Fibroblast of villous mesenchyme (primary cell): ENCODE results near the gene RTP1. TPM values are rescaled to one million over a fixed set of nuclear protein-coding genes. Genes with fewer than 3 reads are reported as not detected.
A peak's percentile ranks its signal among the peaks of the same experiment; 100 is the strongest.

Experiments
- DNase-seq: peaks from one replicate; pipeline ENCODE4 v3.0.0-alpha.2; 2010; ENCODE audit warnings: low read depth
- H3K4me3 ChIP-seq: 2 replicates; pipeline ENCODE4 v1.5.1; 2011; ENCODE audit warnings: low read depth, mild to moderate bottlenecking, low read length
- total RNA-seq: library from RNA; depleted of rRNA; stranded (reverse); fragments of >200 nt; gene quantifications from 2 replicates; pipeline ENCODE4 v1.2.3, GENCODE V29; 2012
- TF ChIP-seq, protein P1 (sequence below): IDR thresholded peaks from 2 replicates; pipeline ENCODE4 v1.5.1; 2012; ENCODE audit warnings: low read depth, mild to moderate bottlenecking, low read length; ENCODE audit not compliant: insufficient read depth

RTP1 gene
- total RNA-seq, 1 donor, result not detected

DNA sequence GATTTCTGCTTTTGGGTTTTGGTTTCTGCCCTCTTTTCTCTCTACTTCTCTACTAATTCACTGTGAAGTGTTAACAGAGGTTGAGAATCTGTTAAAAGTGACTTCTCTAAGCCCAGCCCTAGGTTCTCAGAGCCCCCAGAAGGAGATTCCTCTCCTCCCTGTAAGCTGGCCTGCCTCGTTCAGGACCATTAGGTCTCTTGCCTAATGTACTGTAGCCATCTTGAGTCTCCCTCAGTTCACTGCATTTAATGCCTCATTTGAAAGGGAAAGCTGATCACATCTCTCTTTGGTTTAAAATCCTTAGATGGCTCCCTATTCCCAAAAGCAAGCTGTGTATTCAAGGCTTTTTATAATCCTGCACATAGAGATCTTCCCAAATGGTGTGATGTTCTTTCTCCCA, 16.3 kb downstream of the RTP1 start:
- H3K4me3 ChIP-seq, result no peak overlapping the region
- TF ChIP-seq, protein P1, sequence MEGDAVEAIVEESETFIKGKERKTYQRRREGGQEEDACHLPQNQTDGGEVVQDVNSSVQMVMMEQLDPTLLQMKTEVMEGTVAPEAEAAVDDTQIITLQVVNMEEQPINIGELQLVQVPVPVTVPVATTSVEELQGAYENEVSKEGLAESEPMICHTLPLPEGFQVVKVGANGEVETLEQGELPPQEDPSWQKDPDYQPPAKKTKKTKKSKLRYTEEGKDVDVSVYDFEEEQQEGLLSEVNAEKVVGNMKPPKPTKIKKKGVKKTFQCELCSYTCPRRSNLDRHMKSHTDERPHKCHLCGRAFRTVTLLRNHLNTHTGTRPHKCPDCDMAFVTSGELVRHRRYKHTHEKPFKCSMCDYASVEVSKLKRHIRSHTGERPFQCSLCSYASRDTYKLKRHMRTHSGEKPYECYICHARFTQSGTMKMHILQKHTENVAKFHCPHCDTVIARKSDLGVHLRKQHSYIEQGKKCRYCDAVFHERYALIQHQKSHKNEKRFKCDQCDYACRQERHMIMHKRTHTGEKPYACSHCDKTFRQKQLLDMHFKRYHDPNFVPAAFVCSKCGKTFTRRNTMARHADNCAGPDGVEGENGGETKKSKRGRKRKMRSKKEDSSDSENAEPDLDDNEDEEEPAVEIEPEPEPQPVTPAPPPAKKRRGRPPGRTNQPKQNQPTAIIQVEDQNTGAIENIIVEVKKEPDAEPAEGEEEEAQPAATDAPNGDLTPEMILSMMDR, result no peak
- DNase-seq, result no peak

DNA sequence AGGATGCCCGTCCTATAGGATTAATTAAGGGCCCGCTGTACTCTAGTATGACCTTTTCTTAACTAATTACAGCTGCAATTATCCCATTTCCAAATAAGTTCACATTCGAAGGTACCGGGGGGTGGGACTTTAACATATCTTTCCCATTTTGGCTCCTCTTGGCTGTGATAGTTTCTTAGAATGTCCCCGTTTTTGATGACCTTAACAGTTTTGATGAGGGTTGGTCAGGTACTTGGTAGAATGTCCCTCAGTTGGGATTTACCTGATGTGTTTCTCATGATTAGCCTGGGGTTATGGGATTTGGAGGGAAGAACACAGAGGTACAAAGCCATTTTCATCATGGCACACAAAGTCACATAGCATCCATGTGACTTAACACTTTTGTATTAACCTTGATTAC, 18.2 kb downstream of the RTP1 start:
- no peak overlapping the region for H3K4me3 ChIP-seq
- DNase-seq, result no peak
- TF ChIP-seq, protein P1, result no peak

DNA sequence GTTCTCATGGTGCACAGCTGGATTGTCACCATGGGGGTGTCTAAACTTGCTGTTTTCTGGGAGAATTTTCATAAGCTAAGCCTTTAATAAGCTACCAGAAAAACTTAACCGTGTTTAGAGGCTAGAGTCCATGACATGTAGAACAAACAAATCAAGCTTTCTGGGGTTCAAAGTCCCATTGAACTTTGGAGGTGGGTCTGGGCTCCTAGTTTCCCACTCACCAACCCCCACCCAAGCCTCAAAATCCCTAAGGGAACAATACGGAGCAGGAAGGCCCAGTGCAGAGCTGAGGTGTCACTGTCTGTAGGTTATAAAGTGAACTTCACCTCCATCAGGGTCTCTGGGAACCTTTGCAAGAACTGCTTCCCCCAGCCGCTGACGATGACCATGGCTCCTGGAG, 25.5 kb downstream of the RTP1 start:
- H3K4me3 ChIP-seq, result no peak overlapping the region
- DNase-seq, result no peak
- TF ChIP-seq, protein P1, result no peak

DNA sequence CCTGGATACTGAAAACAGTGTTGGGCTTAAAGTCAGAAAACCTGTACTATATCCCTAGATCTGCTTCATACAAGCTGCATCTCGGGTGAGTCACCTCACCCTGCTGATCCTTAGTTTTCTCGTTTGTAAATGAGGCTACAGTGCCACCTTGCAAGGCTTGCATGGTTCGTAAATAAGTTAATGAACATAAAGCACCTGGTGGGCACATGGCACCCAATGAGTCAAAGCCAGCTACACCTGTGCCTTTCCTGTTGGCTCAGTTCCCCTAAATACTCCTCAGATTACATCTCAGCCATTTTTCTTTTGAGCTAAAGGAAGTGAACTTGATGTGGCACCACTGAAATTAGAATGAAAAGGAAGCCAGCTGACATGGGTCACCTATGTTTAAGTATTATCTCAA, 26.5 kb downstream of the RTP1 start:
- peak; percentile 14 for DNase-seq
- no peak overlapping the region for H3K4me3 ChIP-seq
- TF ChIP-seq, protein P1, result no peak

DNA sequence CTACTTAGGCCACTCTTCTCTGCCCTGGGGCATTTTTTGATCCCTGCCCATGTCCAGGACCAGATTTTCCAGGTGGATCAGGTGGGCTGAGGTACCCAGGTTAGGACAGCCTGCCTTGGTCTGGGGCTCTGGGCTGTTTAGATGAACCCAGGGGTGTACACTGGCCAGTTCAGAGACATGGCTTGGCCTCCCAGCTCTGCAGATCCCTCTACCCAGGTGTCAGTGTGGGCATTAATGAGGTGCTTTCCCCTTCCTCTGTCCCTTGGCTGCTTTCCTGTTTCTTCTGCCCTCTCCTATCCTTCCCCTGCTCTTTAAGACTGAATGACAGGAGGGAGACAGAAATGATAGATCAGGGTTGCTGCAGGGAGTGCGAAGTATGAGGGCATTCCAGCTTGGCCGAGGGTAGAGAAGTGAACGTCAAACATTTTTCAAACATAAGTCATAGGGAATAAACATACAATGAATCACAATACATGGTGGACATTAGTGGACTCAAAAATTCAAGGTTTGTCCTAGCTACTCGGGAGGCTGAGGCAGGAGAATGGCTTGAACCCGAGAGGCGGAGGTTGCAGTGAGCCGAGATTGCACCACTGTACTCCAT, 30.5 kb downstream of the RTP1 start:
- DNase-seq, result peak; percentile 52
- H3K4me3 ChIP-seq, result no peak overlapping the region
- TF ChIP-seq, protein P1, result no peak

DNA sequence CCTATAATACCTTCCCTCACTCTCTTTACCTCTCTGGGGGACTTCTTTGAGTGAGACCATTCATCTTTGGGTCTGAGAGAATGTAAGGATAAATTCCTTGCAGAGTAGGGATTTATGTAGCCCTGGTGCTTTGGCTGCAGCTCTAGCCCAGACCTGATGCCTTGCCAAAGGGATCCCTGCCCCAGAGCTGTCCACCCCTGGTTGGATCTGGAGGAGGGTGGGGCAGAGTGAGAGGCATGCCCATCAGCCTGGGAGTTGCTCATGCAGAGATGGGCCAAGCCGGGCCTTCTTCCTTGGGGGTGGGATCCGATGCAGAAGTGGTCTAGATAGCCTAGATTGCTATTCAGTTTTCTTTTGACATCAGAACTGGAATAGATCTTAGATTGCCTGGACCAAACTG, 31.5 kb downstream of the RTP1 start:
- DNase-seq, result no peak
- H3K4me3 ChIP-seq, result no peak overlapping the region
- TF ChIP-seq, protein P1, result no peak

DNA sequence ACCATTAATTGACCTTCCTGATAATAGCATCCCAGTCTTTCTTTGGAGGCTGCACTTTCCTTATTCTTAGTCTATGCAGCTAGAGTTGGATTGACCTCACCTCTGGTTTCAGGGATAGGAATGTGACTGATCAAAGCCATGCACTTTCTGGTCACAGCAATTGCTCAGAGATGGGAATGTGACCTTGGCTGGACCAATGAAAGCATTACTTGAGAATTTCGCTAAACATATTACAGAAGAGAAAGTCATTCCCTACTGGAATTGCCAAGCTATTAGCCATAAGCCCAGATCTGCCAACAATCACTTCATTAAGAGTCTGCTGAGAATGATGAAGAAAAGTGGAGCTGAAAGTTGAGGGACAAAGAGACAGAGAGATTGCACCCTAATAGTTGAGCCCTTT, 32.7 kb downstream of the RTP1 start:
- TF ChIP-seq, protein P1, result no peak
- no peak for DNase-seq

More for the DNA sequence above, 32.7 kb downstream of the RTP1 start:
- H3K4me3 ChIP-seq, result no peak overlapping the region
